Astrocyte of the cerebellum (primary cell): ENCODE results near the gene CCDC120.
A peak's percentile ranks its signal among the peaks of the same experiment; 100 is the strongest.

Experiments used
- DNase-seq: peaks from one replicate; pipeline ENCODE4 v3.0.0-alpha.2; 2011; ENCODE audit warnings: low read depth
- H3K4me3 ChIP-seq: 2 replicates; pipeline ENCODE4 v1.5.1; 2011; ENCODE audit warnings: mild to moderate bottlenecking, low read depth, low read length, moderate library complexity
- CTCF ChIP-seq: IDR thresholded peaks from 2 replicates; pipeline ENCODE4 v1.5.1; 2012; ENCODE audit warnings: low read length, low read depth, moderate library complexity, mild to moderate bottlenecking; ENCODE audit errors: missing control alignments
- in situ Hi-C: cut with HindIII; loops from 2 replicates; pipeline ENCODE4 v1.10.0; 2017; ENCODE audit warnings: low sequenced_read_pairs

CCDC120 gene

GRCh38 chrX:49100704-49101628 lies 42.2 kb downstream of the CCDC120 start:
- H3K4me3 ChIP-seq: peak overlapping the region; percentile 60
- no peak for TF ChIP-seq CTCF
- in situ Hi-C loops: no loop called here
- DNase-seq: peak; percentile 74

- no peak for DNase-seq
- peak overlapping the region; percentile 60 for H3K4me3 ChIP-seq
- in situ Hi-C loops: no loop called here
- no peak for TF ChIP-seq CTCF
Measured at GRCh38 chrX:49101629-49101984, 42.8 kb downstream of the CCDC120 start.

- DNase-seq: no peak
- no peak for TF ChIP-seq CTCF
- H3K4me3 ChIP-seq: no peak overlapping the region
- in situ Hi-C loops: no loop called here
Measured at GRCh38 chrX:49102190-49102589, 43.4 kb downstream of the CCDC120 start.

- DNase-seq: no peak
- no peak for TF ChIP-seq CTCF
- in situ Hi-C loops: no loop called here
- H3K4me3 ChIP-seq: no peak overlapping the region
Measured at GRCh38 chrX:49103637-49104036, 44.8 kb downstream of the CCDC120 start.

- DNase-seq: no peak
- TF ChIP-seq CTCF: no peak
- no peak overlapping the region for H3K4me3 ChIP-seq
- in situ Hi-C loops: no loop called here
Measured at GRCh38 chrX:49106296-49106695, 47.5 kb downstream of the CCDC120 start.

GRCh38 chrX:49106930-49107329 lies 48.1 kb downstream of the CCDC120 start:
- no peak overlapping the region for H3K4me3 ChIP-seq
- in situ Hi-C loops: no loop called here
- DNase-seq: no peak
- peak; percentile 52 for TF ChIP-seq CTCF
